Measurements from ENCODE around the gene FRMD6.

Gene FRMD6

DNA sequence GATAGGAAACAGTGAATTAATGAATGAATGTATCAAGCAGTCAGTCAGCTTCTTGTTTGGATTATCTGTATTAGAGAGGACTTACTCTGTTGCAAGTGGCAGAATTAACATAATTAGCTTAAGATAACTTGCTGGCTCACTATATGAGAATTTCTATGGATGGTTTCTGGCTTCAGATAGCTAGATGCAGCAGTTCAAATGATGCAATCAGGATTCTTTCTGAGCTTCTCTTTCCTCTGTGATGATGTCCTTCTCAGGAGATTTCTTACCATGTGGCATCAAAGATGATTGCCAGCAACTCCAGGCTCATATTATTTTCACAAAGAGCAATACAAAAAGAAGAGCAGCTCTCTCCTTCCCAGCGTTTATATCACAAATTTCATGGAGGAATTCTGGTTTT lies 30.7 kb downstream of the FRMD6 start:
- H2AFZ ChIP-seq (ENCODE audit: low read depth, low read length) = no peak overlapping the region
- no peaks in the 10 kb centered on the region for H3K27me3 ChIP-seq (ENCODE audit: insufficient read depth, low read length)
- H3K9me3 ChIP-seq (ENCODE audit: low read length) = no peaks in the 10 kb centered on the region
- H3K36me3 ChIP-seq (ENCODE audit: insufficient read depth, low read length) = no peaks in the 10 kb centered on the region
- no peak overlapping the region for H3K4me3 ChIP-seq (ENCODE audit: low read length)
- H3K4me1 ChIP-seq (ENCODE audit: insufficient read depth, low read length) = peaks cover 3% of the 10 kb centered on the region

- no peaks in the 10 kb centered on the region for H3K4me1 ChIP-seq (ENCODE audit: insufficient read depth, low read length)
- no peak overlapping the region for H2AFZ ChIP-seq (ENCODE audit: low read depth, low read length)
- H3K9me3 ChIP-seq (ENCODE audit: low read length) = no peaks in the 10 kb centered on the region
- H3K36me3 ChIP-seq (ENCODE audit: insufficient read depth, low read length) = no peaks in the 10 kb centered on the region
- H3K27me3 ChIP-seq (ENCODE audit: insufficient read depth, low read length) = no peaks in the 10 kb centered on the region
- H3K4me3 ChIP-seq (ENCODE audit: low read length) = no peak overlapping the region
Observed at GRCh38 chr14:51684760-51685159, 33.0 kb downstream of the FRMD6 start.

GRCh38 chr14:51691176-51691575 lies 39.5 kb downstream of the FRMD6 start:
- Histone ChIP-seq H3K4me1 (ENCODE audit: insufficient read depth, low read length) (no peaks in the 10 kb centered on the region), H3K4me3 (ENCODE audit: low read length) (no peak overlapping the region), H3K27me3 (ENCODE audit: insufficient read depth, low read length) (no peaks in the 10 kb centered on the region), H3K36me3 (ENCODE audit: insufficient read depth, low read length) (no peaks in the 10 kb centered on the region), H3K9me3 (ENCODE audit: low read length) (no peaks in the 10 kb centered on the region), H2AFZ (ENCODE audit: low read depth, low read length) (no peak overlapping the region)

DNA sequence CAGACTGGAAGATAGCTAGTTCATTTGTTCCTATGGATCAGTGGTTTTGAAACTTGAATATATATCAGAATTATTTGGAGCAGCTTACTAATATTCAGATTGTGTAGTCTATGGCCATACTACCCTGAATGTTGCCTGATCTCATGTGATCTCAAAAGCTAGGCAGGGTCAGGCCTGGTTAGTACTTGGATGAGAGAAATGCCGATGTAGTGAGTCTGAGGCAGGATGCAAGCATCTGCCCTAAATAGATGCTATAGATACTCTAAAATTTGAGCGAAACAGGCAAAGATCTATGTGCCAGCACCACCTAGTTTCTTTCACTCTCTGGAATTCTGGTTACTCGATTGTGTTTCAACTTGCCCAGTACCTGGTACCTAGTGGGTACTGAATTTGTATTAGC lies 40.9 kb downstream of the FRMD6 start:
- H3K36me3 ChIP-seq (ENCODE audit: insufficient read depth, low read length) = no peaks in the 10 kb centered on the region
- H3K4me1 ChIP-seq (ENCODE audit: insufficient read depth, low read length) = no peaks in the 10 kb centered on the region
- H2AFZ ChIP-seq (ENCODE audit: low read depth, low read length) = no peak overlapping the region
- H3K4me3 ChIP-seq (ENCODE audit: low read length) = no peak overlapping the region
- H3K27me3 ChIP-seq (ENCODE audit: insufficient read depth, low read length) = no peaks in the 10 kb centered on the region
- no peaks in the 10 kb centered on the region for H3K9me3 ChIP-seq (ENCODE audit: low read length)

DNA sequence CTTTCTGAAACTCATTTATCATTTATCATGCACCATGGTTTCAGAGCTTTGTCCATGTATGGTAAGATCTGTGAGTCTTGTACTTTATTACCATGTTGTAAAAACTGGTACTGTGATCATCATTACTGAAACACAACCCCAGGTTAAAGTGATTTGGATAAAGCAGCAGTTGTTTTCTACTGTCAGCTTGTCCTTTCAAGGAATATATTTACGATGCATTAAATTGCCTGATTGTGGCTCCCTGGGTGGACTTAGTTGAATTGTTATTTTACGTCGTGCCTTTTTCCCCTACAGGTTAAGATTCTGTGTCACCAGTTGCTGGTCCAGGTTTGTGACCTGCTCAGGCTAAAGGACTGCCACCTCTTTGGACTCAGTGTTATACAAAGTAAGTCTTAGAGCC lies 46.1 kb downstream of the FRMD6 start:
- H3K36me3 ChIP-seq (ENCODE audit: insufficient read depth, low read length) = peaks cover 4% of the 10 kb centered on the region
- H3K27me3 ChIP-seq (ENCODE audit: insufficient read depth, low read length) = no peaks in the 10 kb centered on the region
- H3K4me3 ChIP-seq (ENCODE audit: low read length) = no peak overlapping the region
- H3K4me1 ChIP-seq (ENCODE audit: insufficient read depth, low read length) = no peaks in the 10 kb centered on the region
- no peaks in the 10 kb centered on the region for H3K9me3 ChIP-seq (ENCODE audit: low read length)
- no peak overlapping the region for H2AFZ ChIP-seq (ENCODE audit: low read depth, low read length)

DNA sequence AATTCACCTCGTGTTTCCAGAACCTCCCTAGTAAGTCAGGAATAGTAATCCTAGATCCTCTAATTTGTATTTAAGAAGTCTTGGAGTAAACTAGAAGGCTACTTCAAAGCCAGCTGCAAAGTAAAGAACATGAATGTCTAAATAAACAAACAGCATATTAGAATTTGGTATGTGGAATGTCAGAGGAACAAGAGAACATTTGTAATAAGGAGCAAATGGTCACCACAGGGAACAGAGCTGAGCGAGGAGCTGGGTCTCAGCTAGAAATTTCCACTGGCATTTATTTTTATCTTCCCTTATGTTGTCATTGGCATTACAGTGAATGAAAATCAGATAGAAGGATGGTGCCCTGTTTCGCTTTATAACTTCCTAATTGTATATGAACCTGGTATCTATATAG lies 50.2 kb downstream of the FRMD6 start:
- H3K4me3 ChIP-seq (ENCODE audit: low read length) = no peak overlapping the region
- H3K36me3 ChIP-seq (ENCODE audit: insufficient read depth, low read length) = peaks cover 8% of the 10 kb centered on the region
- H3K9me3 ChIP-seq (ENCODE audit: low read length) = no peaks in the 10 kb centered on the region
- peaks cover 7% of the 10 kb centered on the region for H3K4me1 ChIP-seq (ENCODE audit: insufficient read depth, low read length)
- no peaks in the 10 kb centered on the region for H3K27me3 ChIP-seq (ENCODE audit: insufficient read depth, low read length)
- H2AFZ ChIP-seq (ENCODE audit: low read depth, low read length) = no peak overlapping the region

DNA sequence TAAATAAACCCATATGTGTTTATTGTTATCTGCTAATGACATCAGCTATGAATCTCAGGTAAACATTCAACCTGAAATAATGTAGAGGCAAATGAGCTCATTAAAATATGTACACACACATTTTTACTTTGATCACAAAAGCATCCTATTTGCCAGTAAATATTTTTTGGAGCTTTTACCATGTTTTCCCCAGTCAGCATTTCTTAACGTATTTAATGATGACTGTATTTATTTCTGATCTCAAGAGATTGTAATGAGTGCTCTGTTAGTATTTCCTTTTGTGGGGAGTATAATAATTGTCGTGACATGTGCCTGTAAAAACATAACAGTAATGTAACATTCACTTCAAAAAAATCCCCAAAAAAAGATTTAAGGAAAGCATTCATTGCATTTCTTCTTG lies 52.1 kb downstream of the FRMD6 start:
- peaks cover 12% of the 10 kb centered on the region for H3K4me1 ChIP-seq (ENCODE audit: insufficient read depth, low read length)
- H3K9me3 ChIP-seq (ENCODE audit: low read length) = no peaks in the 10 kb centered on the region
- no peaks in the 10 kb centered on the region for H3K27me3 ChIP-seq (ENCODE audit: insufficient read depth, low read length)
- H2AFZ ChIP-seq (ENCODE audit: low read depth, low read length) = no peak overlapping the region
- H3K36me3 ChIP-seq (ENCODE audit: insufficient read depth, low read length) = peaks cover 8% of the 10 kb centered on the region
- no peak overlapping the region for H3K4me3 ChIP-seq (ENCODE audit: low read length)

DNA sequence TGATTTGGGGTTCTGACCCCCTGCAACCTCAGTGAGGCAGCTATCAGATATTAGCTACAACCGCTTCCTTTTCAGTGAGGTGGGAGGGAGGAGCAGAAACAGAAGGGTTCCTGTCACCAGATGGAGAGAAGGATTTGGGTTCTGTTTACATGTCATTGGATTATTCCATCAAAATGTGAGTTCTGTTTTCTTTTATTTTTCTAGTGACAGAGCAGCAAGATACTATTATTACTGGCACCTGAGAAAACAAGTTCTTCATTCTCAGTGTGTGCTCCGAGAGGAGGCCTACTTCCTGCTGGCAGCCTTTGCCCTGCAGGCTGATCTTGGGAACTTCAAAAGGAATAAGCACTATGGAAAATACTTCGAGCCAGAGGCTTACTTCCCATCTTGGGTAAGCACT lies 52.8 kb downstream of the FRMD6 start:
- peaks cover 12% of the 10 kb centered on the region for H3K4me1 ChIP-seq (ENCODE audit: insufficient read depth, low read length)
- no peaks in the 10 kb centered on the region for H3K9me3 ChIP-seq (ENCODE audit: low read length)
- no peak overlapping the region for H3K4me3 ChIP-seq (ENCODE audit: low read length)
- H3K27me3 ChIP-seq (ENCODE audit: insufficient read depth, low read length) = no peaks in the 10 kb centered on the region
- no peak overlapping the region for H2AFZ ChIP-seq (ENCODE audit: low read depth, low read length)
- H3K36me3 ChIP-seq (ENCODE audit: insufficient read depth, low read length) = peaks cover 8% of the 10 kb centered on the region

- peaks cover 5% of the 10 kb centered on the region for H3K36me3 ChIP-seq (ENCODE audit: insufficient read depth, low read length)
- no peaks in the 10 kb centered on the region for H3K9me3 ChIP-seq (ENCODE audit: low read length)
- no peak overlapping the region for H2AFZ ChIP-seq (ENCODE audit: low read depth, low read length)
- no peak overlapping the region for H3K4me3 ChIP-seq (ENCODE audit: low read length)
- peaks cover 12% of the 10 kb centered on the region for H3K4me1 ChIP-seq (ENCODE audit: insufficient read depth, low read length)
- H3K27me3 ChIP-seq (ENCODE audit: insufficient read depth, low read length) = no peaks in the 10 kb centered on the region
Observed at GRCh38 chr14:51707327-51707726, 55.6 kb downstream of the FRMD6 start.

DNA sequence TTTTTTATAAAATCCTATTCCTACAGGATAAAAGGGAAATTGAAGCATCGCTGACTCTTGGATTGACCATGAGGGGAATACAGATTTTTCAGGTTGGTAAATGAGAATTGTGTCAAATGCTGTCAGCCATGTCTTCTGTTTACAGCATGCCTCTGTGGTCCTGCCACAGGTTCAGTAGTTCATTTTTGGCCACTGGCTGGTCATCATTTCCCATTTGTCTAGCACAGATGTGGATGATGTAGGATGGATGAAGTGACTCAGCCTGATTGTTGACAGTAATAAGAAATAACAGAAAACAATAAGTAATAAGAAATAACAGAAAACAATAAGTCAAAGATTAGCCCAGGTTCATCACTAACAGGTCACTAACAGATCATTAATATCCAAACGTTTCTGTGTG lies 59.8 kb downstream of the FRMD6 start:
- Histone ChIP-seq H3K4me1 (ENCODE audit: insufficient read depth, low read length) (peaks cover 24% of the 10 kb centered on the region), H3K36me3 (ENCODE audit: insufficient read depth, low read length) (no peaks in the 10 kb centered on the region), H2AFZ (ENCODE audit: low read depth, low read length) (no peak overlapping the region), H3K9me3 (ENCODE audit: low read length) (no peaks in the 10 kb centered on the region), H3K4me3 (ENCODE audit: low read length) (no peak overlapping the region), H3K27me3 (ENCODE audit: insufficient read depth, low read length) (no peaks in the 10 kb centered on the region)

- no peak overlapping the region for H2AFZ ChIP-seq (ENCODE audit: low read depth, low read length)
- no peak overlapping the region for H3K4me3 ChIP-seq (ENCODE audit: low read length)
- no peaks in the 10 kb centered on the region for H3K9me3 ChIP-seq (ENCODE audit: low read length)
- H3K36me3 ChIP-seq (ENCODE audit: insufficient read depth, low read length) = no peaks in the 10 kb centered on the region
- peaks cover 35% of the 10 kb centered on the region for H3K4me1 ChIP-seq (ENCODE audit: insufficient read depth, low read length)
- H3K27me3 ChIP-seq (ENCODE audit: insufficient read depth, low read length) = no peaks in the 10 kb centered on the region
Observed at GRCh38 chr14:51715250-51715649, 63.5 kb downstream of the FRMD6 start.

DNA sequence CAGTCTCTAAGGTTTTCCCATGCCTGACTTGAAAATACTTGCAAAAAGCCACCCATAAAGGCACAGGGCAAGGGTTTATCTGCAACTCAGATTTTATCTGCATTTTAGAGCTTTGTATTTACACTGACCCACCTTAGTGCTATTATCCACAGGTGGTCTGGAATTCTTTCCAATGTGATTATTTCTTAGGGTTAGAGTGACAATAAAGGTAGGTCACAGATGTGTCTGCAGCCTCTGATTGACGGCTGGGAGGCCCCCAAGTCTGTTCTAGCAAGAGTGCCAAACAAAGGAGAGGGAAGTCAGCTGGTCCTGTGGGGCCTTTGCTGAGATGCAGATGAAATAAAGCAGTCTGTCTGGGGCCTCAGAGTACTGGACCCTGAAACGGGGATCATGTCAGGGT lies 64.0 kb downstream of the FRMD6 start:
- Histone ChIP-seq H3K4me3 (ENCODE audit: low read length) (no peak overlapping the region), H3K27me3 (ENCODE audit: insufficient read depth, low read length) (no peaks in the 10 kb centered on the region), H3K36me3 (ENCODE audit: insufficient read depth, low read length) (no peaks in the 10 kb centered on the region), H3K4me1 (ENCODE audit: insufficient read depth, low read length) (peaks cover 35% of the 10 kb centered on the region), H2AFZ (ENCODE audit: low read depth, low read length) (no peak overlapping the region), H3K9me3 (ENCODE audit: low read length) (no peaks in the 10 kb centered on the region)

DNA sequence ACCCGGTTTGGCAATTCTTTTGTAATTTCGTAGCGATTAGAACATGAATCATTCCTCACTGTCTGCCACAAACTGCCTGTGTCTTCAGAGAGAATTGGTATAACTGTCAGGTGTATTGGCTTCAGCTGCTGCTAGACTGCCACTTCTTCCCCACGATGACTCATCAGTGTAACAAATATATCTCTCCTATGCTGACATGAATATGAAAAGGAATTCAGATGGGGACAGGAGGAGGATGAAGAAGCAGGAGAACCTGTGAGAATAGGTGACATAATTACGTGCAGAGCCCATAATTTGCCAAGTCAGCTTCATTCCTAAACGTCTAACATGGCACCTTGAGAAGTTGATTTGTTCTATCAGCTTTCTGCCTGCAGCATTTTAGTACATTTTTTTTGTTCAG lies 64.9 kb downstream of the FRMD6 start:
- peaks cover 35% of the 10 kb centered on the region for H3K4me1 ChIP-seq (ENCODE audit: insufficient read depth, low read length)
- no peaks in the 10 kb centered on the region for H3K9me3 ChIP-seq (ENCODE audit: low read length)
- no peak overlapping the region for H2AFZ ChIP-seq (ENCODE audit: low read depth, low read length)
- no peaks in the 10 kb centered on the region for H3K36me3 ChIP-seq (ENCODE audit: insufficient read depth, low read length)
- no peak overlapping the region for H3K4me3 ChIP-seq (ENCODE audit: low read length)
- H3K27me3 ChIP-seq (ENCODE audit: insufficient read depth, low read length) = no peaks in the 10 kb centered on the region

- Histone ChIP-seq H3K36me3 (ENCODE audit: insufficient read depth, low read length) (peaks cover 8% of the 10 kb centered on the region), H3K9me3 (ENCODE audit: low read length) (no peaks in the 10 kb centered on the region), H3K4me1 (ENCODE audit: insufficient read depth, low read length) (peaks cover 35% of the 10 kb centered on the region), H3K4me3 (ENCODE audit: low read length) (no peak overlapping the region), H2AFZ (ENCODE audit: low read depth, low read length) (no peak overlapping the region), H3K27me3 (ENCODE audit: insufficient read depth, low read length) (no peaks in the 10 kb centered on the region)
Observed at GRCh38 chr14:51717766-51718165, 66.1 kb downstream of the FRMD6 start.

Data from neuron (in vitro differentiated cells).